HepG2 (cell line): ENCODE measurements around the gene TUBB3. TPM values are rescaled to one million over a fixed set of nuclear protein-coding genes. Genes with fewer than 3 reads are reported as not detected.

Experiments
- AGO1 ChIP-seq: fragments of 200-400 bp; formaldehyde crosslinking; IDR thresholded peaks from 2 replicates; pipeline ENCODE4 v1.6.1; 2017; ENCODE audit warnings: mild to moderate bottlenecking, low read depth, low read length, moderate library complexity; ENCODE audit not compliant: poor library complexity, severe bottlenecking
- BHLHE40 ChIP-seq: IDR thresholded peaks from 2 replicates; pipeline ENCODE4 v1.6.1; 2011; ENCODE audit warnings: low read length, improper control_type of control experiment
- CEBPG ChIP-seq: IDR thresholded peaks from 2 replicates; pipeline ENCODE4 v1.6.1; 2016
- FOSL1 ChIP-seq: sonication (generic); formaldehyde crosslinking; IDR thresholded peaks from 2 replicates; pipeline ENCODE4 v1.9.0; 2021; ENCODE audit warnings: missing genetic modification reagents, borderline replicate concordance
- HNRNPH1 ChIP-seq: fragments of 200-400 bp; formaldehyde crosslinking; optimal IDR thresholded peaks from 2 replicates; pipeline ENCODE3; 2017; ENCODE audit warnings: mild to moderate bottlenecking, low read depth, low read length
- KDM3A ChIP-seq: IDR thresholded peaks from 2 replicates; pipeline ENCODE4 v1.6.1; 2018; ENCODE audit warnings: low read depth, missing compliant biosample characterization
- KMT2A ChIP-seq: sonication (generic); formaldehyde crosslinking; IDR thresholded peaks from 2 replicates; pipeline ENCODE4 v1.4.0; 2020; ENCODE audit warnings: missing genetic modification reagents
- MEIS1 ChIP-seq: sonication (generic); formaldehyde crosslinking; IDR thresholded peaks from 2 replicates; pipeline ENCODE4 v1.9.0; 2021; ENCODE audit warnings: mild to moderate bottlenecking, missing genetic modification reagents, moderate library complexity, borderline replicate concordance
- MIER3 ChIP-seq: IDR thresholded peaks from 2 replicates; pipeline ENCODE4 v1.6.1; 2016; ENCODE audit warnings: missing compliant biosample characterization, borderline replicate concordance
- PAXIP1 ChIP-seq: sonication (generic); formaldehyde crosslinking; conservative IDR thresholded peaks from 2 replicates; pipeline ENCODE4 v1.4.0; 2020; ENCODE audit warnings: mild to moderate bottlenecking, missing genetic modification reagents, moderate library complexity
- RFXAP ChIP-seq: sonication (generic); formaldehyde crosslinking; IDR thresholded peaks from 2 replicates; pipeline ENCODE4 v1.4.0; 2020; ENCODE audit warnings: missing genetic modification reagents, borderline replicate concordance
- SIX4 ChIP-seq: sonication (generic); formaldehyde crosslinking; IDR thresholded peaks from 2 replicates; pipeline ENCODE4 v1.4.0; 2020; ENCODE audit warnings: missing genetic modification reagents
- SNAI1 ChIP-seq: sonication (generic); formaldehyde crosslinking; IDR thresholded peaks from 2 replicates; pipeline ENCODE4 v1.5.0; 2020; ENCODE audit warnings: mild to moderate bottlenecking, missing genetic modification reagents, borderline replicate concordance
- SP4 ChIP-seq: sonication (generic); formaldehyde crosslinking; IDR thresholded peaks from 2 replicates; pipeline ENCODE4 v1.8.1; 2023; ENCODE audit warnings: mild to moderate bottlenecking, missing genetic modification reagents
- TBX3 ChIP-seq: fragments of 450-650 bp; IDR thresholded peaks from 2 replicates; pipeline ENCODE4 v1.6.1; 2017; ENCODE audit warnings: antibody characterized with exemption, mild to moderate bottlenecking, inconsistent platforms, borderline replicate concordance
- TIGD3 ChIP-seq: sonication (generic); formaldehyde crosslinking; IDR thresholded peaks from 2 replicates; pipeline ENCODE4 v1.5.1; 2020; ENCODE audit warnings: mild to moderate bottlenecking, missing genetic modification reagents, borderline replicate concordance
- ZBTB42 ChIP-seq: sonication (generic); formaldehyde crosslinking; IDR thresholded peaks from 2 replicates; pipeline ENCODE4 v1.5.0; 2020; ENCODE audit warnings: mild to moderate bottlenecking, missing genetic modification reagents
- ZIK1 ChIP-seq: sonication (generic); formaldehyde crosslinking; IDR thresholded peaks from 2 replicates; pipeline ENCODE4 v1.5.0; 2020; ENCODE audit warnings: mild to moderate bottlenecking, low read depth, missing genetic modification reagents, borderline replicate concordance
- ZNF121 ChIP-seq: sonication (generic); formaldehyde crosslinking; IDR thresholded peaks from 2 replicates; pipeline ENCODE4 v1.5.0; 2020; ENCODE audit warnings: mild to moderate bottlenecking, missing genetic modification reagents
- ZNF30 ChIP-seq: sonication (generic); formaldehyde crosslinking; IDR thresholded peaks from 2 replicates; pipeline ENCODE4 v1.5.0; 2020; ENCODE audit warnings: mild to moderate bottlenecking, missing genetic modification reagents
- ZNF770 ChIP-seq: sonication (generic); formaldehyde crosslinking; IDR thresholded peaks from 2 replicates; pipeline ENCODE4 v1.5.0; 2020; ENCODE audit warnings: mild to moderate bottlenecking, missing genetic modification reagents
- ZNF788 ChIP-seq: sonication (generic); formaldehyde crosslinking; IDR thresholded peaks from 2 replicates; pipeline ENCODE4 v1.5.0; 2020; ENCODE audit warnings: mild to moderate bottlenecking, missing genetic modification reagents, borderline replicate concordance
- ZNF792 ChIP-seq: IDR thresholded peaks from 2 replicates; pipeline ENCODE4 v1.6.1; 2016
- polyA plus RNA-seq, 8 experiments: library from polyadenylated mRNA; depleted of rRNA in 3 of 8; stranded (reverse) in 7 of 8; unstranded in 1 of 8; fragments of >200 nt; fragmentation: Illumina TruSeq in 4 of 8; extraction: Trizol in 4 of 8; gene quantifications; 2 replicates each; pipeline versions ENCODE4 v1.2.1 to v1.2.3, GENCODE V29; 2011 to 2016; ENCODE audit warnings: low read depth in 4 of 8, missing spikeins in 1 of 8, mixed read lengths in 1 of 8; ENCODE audit not compliant: insufficient read depth in 1 of 8
- total RNA-seq, 5 experiments: library from RNA; depleted of rRNA; stranded (reverse); fragments of >200 nt; fragmentation: Illumina TruSeq; extraction: Trizol; gene quantifications; 2 replicates each; pipeline ENCODE4 v1.2.3, GENCODE V29; 2016; ENCODE audit warnings: low read depth in 1 of 5

TUBB3 gene
- total and polyA plus RNA-seq, 2 of the 13 experiments (the other 11 are each of a cell fraction or from before 2014, with no cell fraction given): 110 to 185 TPM

- peak; percentile 62; the same call in 1 of the 2 replicates for TF ChIP-seq SNAI1 (CRISPR knock-in tag)
- no peak for TF ChIP-seq KMT2A (CRISPR knock-in tag)
- TF ChIP-seq SIX4 (CRISPR knock-in tag): peak; percentile 55
- 0 out of 2 replicates have a peak, but pooled peaks have one; percentile 59 for TF ChIP-seq ZNF788 (CRISPR knock-in tag)
- TF ChIP-seq TIGD3 (CRISPR knock-in tag): no peak
- peak; percentile 83 for TF ChIP-seq ZNF792 (CRISPR knock-in tag)
- 0 out of 2 replicates have a peak, but pooled peaks have one; percentile 30 for TF ChIP-seq CEBPG (CRISPR knock-in tag)
- TF ChIP-seq AGO1: no peak
- TF ChIP-seq BHLHE40: peak; percentile 47; the same call in 1 of the 2 replicates
- TF ChIP-seq HNRNPH1: no peak
- peak; percentile 46; the same call in 1 of the 2 replicates for TF ChIP-seq ZBTB42
- TF ChIP-seq SP4 (CRISPR knock-in tag): peak; percentile 35; the same call in 1 of the 2 replicates
- TF ChIP-seq RFXAP (CRISPR knock-in tag): peak; percentile 5; the same call in 1 of the 2 replicates
- peak; percentile 75 for TF ChIP-seq MIER3 (CRISPR knock-in tag)
- 0 out of 2 replicates have a peak, but pooled peaks have one; percentile 25 for TF ChIP-seq ZIK1 (CRISPR knock-in tag)
- TF ChIP-seq ZNF770 (CRISPR knock-in tag): peak; percentile 57; the same call in 1 of the 2 replicates
- peak; percentile 42 for TF ChIP-seq PAXIP1
- peak; percentile 32; the same call in 1 of the 2 replicates for TF ChIP-seq TBX3
- peak; percentile 77 for TF ChIP-seq FOSL1 (CRISPR knock-in tag)
- no peak for TF ChIP-seq ZNF30 (CRISPR knock-in tag)
- no peak for TF ChIP-seq MEIS1 (CRISPR knock-in tag)
- TF ChIP-seq ZNF121 (CRISPR knock-in tag): 0 out of 2 replicates have a peak, but pooled peaks have one; percentile 5
- TF ChIP-seq KDM3A (CRISPR knock-in tag): 0 out of 2 replicates have a peak, but pooled peaks have one; percentile 49
These were observed 1.3 kb upstream of the TUBB3 start (continued) for GRCh38 chr16:89921702-89922476.
